HepG2 (cell line): ENCODE results near the gene TUFM. TPM values are rescaled to one million over a fixed set of nuclear protein-coding genes. Genes with fewer than 3 reads are reported as not detected.

Experiments used
- AHR ChIP-seq: IDR thresholded peaks from 2 replicates; pipeline ENCODE4 v1.6.1; 2018; ENCODE audit warnings: missing genetic modification reagents, missing compliant biosample characterization
- CERS6 ChIP-seq: sonication (generic); formaldehyde crosslinking; IDR thresholded peaks from 2 replicates; pipeline ENCODE4 v1.5.0; 2020; ENCODE audit warnings: missing genetic modification reagents
- FOXP1 ChIP-seq, 2 experiments: fragments of 450-650 bp in 1 of 2; IDR thresholded peaks; 2 replicates each; pipeline ENCODE4 v1.6.1; 2017 to 2018; ENCODE audit warnings: antibody characterized with exemption in 1 of 2
- KDM6A ChIP-seq: IDR thresholded peaks from 2 replicates; pipeline ENCODE4 v1.6.1; 2016; ENCODE audit warnings: low read depth
- NFATC3 ChIP-seq: sonication (generic); formaldehyde crosslinking; IDR thresholded peaks from 2 replicates; pipeline ENCODE4 v1.5.1; 2020; ENCODE audit warnings: mild to moderate bottlenecking, missing genetic modification reagents
- PCBP2 ChIP-seq: fragments of 200-400 bp; formaldehyde crosslinking; optimal IDR thresholded peaks from 2 replicates; pipeline ENCODE3; 2018; ENCODE audit warnings: low read length, low read depth; ENCODE audit not compliant: poor library complexity, severe bottlenecking
- PRDM10 ChIP-seq: sonication (generic); formaldehyde crosslinking; IDR thresholded peaks from 2 replicates; pipeline ENCODE4 v1.4.0; 2020; ENCODE audit warnings: low read depth, missing genetic modification reagents
- PRDM15 ChIP-seq: sonication (generic); formaldehyde crosslinking; IDR thresholded peaks from 2 replicates; pipeline ENCODE4 v1.4.0; 2020; ENCODE audit warnings: missing genetic modification reagents
- SCMH1 ChIP-seq: sonication (generic); formaldehyde crosslinking; IDR thresholded peaks from 2 replicates; pipeline ENCODE4 v1.9.0; 2021; ENCODE audit warnings: missing genetic modification reagents, mild to moderate bottlenecking, borderline replicate concordance
- SKI ChIP-seq: fragments of 450-650 bp; IDR thresholded peaks from one replicate; pipeline ENCODE4 v1.6.1; 2018; ENCODE audit warnings: mild to moderate bottlenecking; ENCODE audit not compliant: partially characterized antibody
- THYN1 ChIP-seq: sonication (generic); formaldehyde crosslinking; IDR thresholded peaks from 2 replicates; pipeline ENCODE4 v1.8.1; 2023; ENCODE audit warnings: low read depth, mild to moderate bottlenecking, moderate library complexity, missing genetic modification reagents, borderline replicate concordance
- ZBTB44 ChIP-seq: sonication (generic); formaldehyde crosslinking; IDR thresholded peaks from 2 replicates; pipeline ENCODE4 v1.4.0; 2020; ENCODE audit warnings: missing genetic modification reagents
- ZFP36L1 ChIP-seq: sonication (generic); formaldehyde crosslinking; IDR thresholded peaks from 2 replicates; pipeline ENCODE4 v1.8.0; 2022; ENCODE audit warnings: mild to moderate bottlenecking, missing genetic modification reagents, moderate library complexity
- ZNF251 ChIP-seq: sonication (generic); formaldehyde crosslinking; IDR thresholded peaks from 2 replicates; pipeline ENCODE4 v1.9.0; 2021; ENCODE audit warnings: mild to moderate bottlenecking, missing genetic modification reagents
- ZNF292 ChIP-seq: sonication (generic); formaldehyde crosslinking; IDR thresholded peaks from 2 replicates; pipeline ENCODE4 v1.8.1; 2022; ENCODE audit warnings: mild to moderate bottlenecking, low read depth, missing genetic modification reagents, borderline replicate concordance
- ZNF30 ChIP-seq: sonication (generic); formaldehyde crosslinking; IDR thresholded peaks from 2 replicates; pipeline ENCODE4 v1.5.0; 2020; ENCODE audit warnings: mild to moderate bottlenecking, missing genetic modification reagents
- ZNF343 ChIP-seq: sonication (generic); formaldehyde crosslinking; IDR thresholded peaks from 2 replicates; pipeline ENCODE4 v1.4.0; 2020; ENCODE audit warnings: mild to moderate bottlenecking, missing genetic modification reagents
- ZNF572 ChIP-seq: sonication (generic); formaldehyde crosslinking; IDR thresholded peaks from 2 replicates; pipeline ENCODE4 v1.5.1; 2020; ENCODE audit warnings: mild to moderate bottlenecking, missing genetic modification reagents
- ZNF660 ChIP-seq: sonication (generic); formaldehyde crosslinking; IDR thresholded peaks from 2 replicates; pipeline ENCODE4 v1.5.1; 2020; ENCODE audit warnings: mild to moderate bottlenecking, low read depth, missing genetic modification reagents, borderline replicate concordance
- polyA plus RNA-seq, 8 experiments: library from polyadenylated mRNA; depleted of rRNA in 3 of 8; stranded (reverse) in 7 of 8; unstranded in 1 of 8; fragments of >200 nt; fragmentation: Illumina TruSeq in 4 of 8; extraction: Trizol in 4 of 8; gene quantifications; 2 replicates each; pipeline versions ENCODE4 v1.2.1 to v1.2.3, GENCODE V29; 2011 to 2016; ENCODE audit warnings: low read depth in 4 of 8, missing spikeins in 1 of 8, mixed read lengths in 1 of 8; ENCODE audit not compliant: insufficient read depth in 1 of 8
- total RNA-seq, 5 experiments: library from RNA; depleted of rRNA; stranded (reverse); fragments of >200 nt; fragmentation: Illumina TruSeq; extraction: Trizol; gene quantifications; 2 replicates each; pipeline ENCODE4 v1.2.3, GENCODE V29; 2016; ENCODE audit warnings: low read depth in 1 of 5

The TUFM gene
- total and polyA plus RNA-seq, 2 of the 13 experiments (the other 11 are each of a cell fraction or from before 2014, with no cell fraction given), result 206 to 298 TPM

GRCh38 chr16:28823873-28824716 is 22.1 kb downstream of the TUFM start (continued):
- peak; percentile 59; the same call in 1 of the 2 replicates for TF ChIP-seq AHR (CRISPR knock-in tag)
- no peak for TF ChIP-seq SKI
- TF ChIP-seq THYN1, result peak; percentile 74; the same call in 1 of the 2 replicates
- TF ChIP-seq SCMH1 (CRISPR knock-in tag), result no peak
- no peak for TF ChIP-seq CERS6 (CRISPR knock-in tag)
- TF ChIP-seq ZNF251, result no peak
- no peak for TF ChIP-seq ZNF572 (CRISPR knock-in tag)
- TF ChIP-seq PCBP2, result no peak
- no peak for TF ChIP-seq FOXP1 (IDR thresholded peaks at IDR 0.05)
- peak; percentile 56 for TF ChIP-seq FOXP1 (CRISPR knock-in tag; IDR thresholded peaks at IDR 0.05)
- no peak for TF ChIP-seq ZNF343 (CRISPR knock-in tag)
- TF ChIP-seq PRDM15 (CRISPR knock-in tag), result no peak
- no peak for TF ChIP-seq KDM6A (CRISPR knock-in tag)
- 0 out of 2 replicates have a peak, but pooled peaks have one; percentile 20 for TF ChIP-seq PRDM10
- no peak for TF ChIP-seq ZBTB44 (CRISPR knock-in tag)
- no peak for TF ChIP-seq NFATC3 (CRISPR knock-in tag)
- TF ChIP-seq ZFP36L1 (CRISPR knock-in tag), result no peak
- no peak for TF ChIP-seq ZNF660 (CRISPR knock-in tag)
- TF ChIP-seq ZNF30 (CRISPR knock-in tag), result no peak
- 0 out of 2 replicates have a peak, but pooled peaks have one; percentile 16 for TF ChIP-seq ZNF292
